ENCODE results near the gene RAB3GAP1. TPM values are rescaled to one million over a fixed set of nuclear protein-coding genes. Genes with fewer than 3 reads are reported as not detected.

Gene RAB3GAP1
- total RNA-seq, 1 experiment from 2014 or later = 38.9 TPM

DNA sequence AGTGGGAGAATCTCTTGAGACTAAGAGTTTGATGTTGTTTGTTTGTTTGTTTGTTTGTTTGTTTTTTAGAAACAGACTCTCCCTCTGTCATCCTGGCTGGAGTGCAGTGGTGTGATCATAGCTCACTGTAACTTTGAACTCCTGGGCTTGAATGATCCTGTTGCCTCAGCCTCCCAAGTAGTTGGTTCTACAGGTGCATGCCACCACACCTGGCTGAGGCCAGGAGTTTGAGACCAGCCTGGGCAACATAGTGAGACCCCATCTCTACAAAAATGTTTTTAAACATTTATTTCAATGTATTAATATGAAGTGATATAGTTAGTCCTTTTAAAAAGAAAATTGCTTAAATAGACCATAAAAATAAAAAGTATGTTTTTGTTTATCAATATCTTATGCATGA lies 40.5 kb upstream of the RAB3GAP1 start:
- H3K36me3 ChIP-seq (ENCODE audit: insufficient read depth, low read length, poor library complexity, severe bottlenecking) = no peaks in the 10 kb centered on the region
- no TSS peak for BruUV-seq (replicated peaks)
- no peaks in the 10 kb centered on the region for H3K9me3 ChIP-seq (ENCODE audit: low read depth, low read length, poor library complexity, severe bottlenecking)
- no peak for DNase-seq (ENCODE audit: low spot score)
- no peak for TF ChIP-seq EZH2 (IDR thresholded peaks at IDR 0.05; ENCODE audit: borderline replicate concordance, low read depth, low read length, poor library complexity, severe bottlenecking)
- TF ChIP-seq, protein P1, sequence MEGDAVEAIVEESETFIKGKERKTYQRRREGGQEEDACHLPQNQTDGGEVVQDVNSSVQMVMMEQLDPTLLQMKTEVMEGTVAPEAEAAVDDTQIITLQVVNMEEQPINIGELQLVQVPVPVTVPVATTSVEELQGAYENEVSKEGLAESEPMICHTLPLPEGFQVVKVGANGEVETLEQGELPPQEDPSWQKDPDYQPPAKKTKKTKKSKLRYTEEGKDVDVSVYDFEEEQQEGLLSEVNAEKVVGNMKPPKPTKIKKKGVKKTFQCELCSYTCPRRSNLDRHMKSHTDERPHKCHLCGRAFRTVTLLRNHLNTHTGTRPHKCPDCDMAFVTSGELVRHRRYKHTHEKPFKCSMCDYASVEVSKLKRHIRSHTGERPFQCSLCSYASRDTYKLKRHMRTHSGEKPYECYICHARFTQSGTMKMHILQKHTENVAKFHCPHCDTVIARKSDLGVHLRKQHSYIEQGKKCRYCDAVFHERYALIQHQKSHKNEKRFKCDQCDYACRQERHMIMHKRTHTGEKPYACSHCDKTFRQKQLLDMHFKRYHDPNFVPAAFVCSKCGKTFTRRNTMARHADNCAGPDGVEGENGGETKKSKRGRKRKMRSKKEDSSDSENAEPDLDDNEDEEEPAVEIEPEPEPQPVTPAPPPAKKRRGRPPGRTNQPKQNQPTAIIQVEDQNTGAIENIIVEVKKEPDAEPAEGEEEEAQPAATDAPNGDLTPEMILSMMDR (conservative IDR thresholded peaks at IDR 0.05; ENCODE audit: low read depth, low read length) = no peak
- POLR2A ChIA-PET (ENCODE audit: low non-redundant PET) = no interaction called here
- CTCF ChIA-PET = no interaction called here
- no peaks in the 10 kb centered on the region for H3K27me3 ChIP-seq (replicated peaks; ENCODE audit: insufficient read depth, low read depth, low read length, poor library complexity)
- no peak overlapping the region for H3K27ac ChIP-seq (ENCODE audit: low read depth, low read length, poor library complexity, severe bottlenecking)
- no peaks in the 10 kb centered on the region for H3K4me1 ChIP-seq (ENCODE audit: insufficient read depth, low read length, poor library complexity, severe bottlenecking)
- no peak overlapping the region for H3K4me3 ChIP-seq (ENCODE audit: low read depth, low read length, poor library complexity, severe bottlenecking)
- intact Hi-C loops (cut with micrococcal nuclease; ENCODE audit: unreplicated experiment) = no loop called here

DNA sequence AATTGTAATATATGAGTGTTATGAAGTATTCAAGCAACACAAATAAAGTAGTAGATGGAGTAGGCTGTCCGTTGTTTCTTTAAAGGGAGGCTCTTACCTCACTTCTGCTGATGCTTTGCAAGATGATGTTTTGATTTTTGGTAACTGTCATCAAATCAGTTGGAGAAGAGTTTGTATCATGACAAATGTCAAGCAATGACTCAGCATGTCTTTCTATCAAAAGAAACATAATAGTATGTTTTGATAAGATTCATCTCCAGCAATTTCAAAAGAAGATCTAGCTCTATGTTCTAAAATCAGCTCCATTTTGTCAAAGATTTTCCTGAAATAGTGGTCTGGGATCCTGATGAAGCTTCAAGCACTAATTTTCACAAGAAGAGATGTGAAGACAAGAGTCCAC lies 30.5 kb upstream of the RAB3GAP1 start:
- H3K27ac ChIP-seq (ENCODE audit: low read depth, low read length, poor library complexity, severe bottlenecking) = no peak overlapping the region
- POLR2A ChIA-PET (ENCODE audit: low non-redundant PET) = no interaction called here
- no peaks in the 10 kb centered on the region for H3K4me1 ChIP-seq (ENCODE audit: insufficient read depth, low read length, poor library complexity, severe bottlenecking)
- TF ChIP-seq, protein P1 (conservative IDR thresholded peaks at IDR 0.05; ENCODE audit: low read depth, low read length) = no peak
- TF ChIP-seq EZH2 (IDR thresholded peaks at IDR 0.05; ENCODE audit: borderline replicate concordance, low read depth, low read length, poor library complexity, severe bottlenecking) = no peak
- H3K36me3 ChIP-seq (ENCODE audit: insufficient read depth, low read length, poor library complexity, severe bottlenecking) = no peaks in the 10 kb centered on the region
- no peaks in the 10 kb centered on the region for H3K27me3 ChIP-seq (replicated peaks; ENCODE audit: insufficient read depth, low read depth, low read length, poor library complexity)
- no peak overlapping the region for H3K4me3 ChIP-seq (ENCODE audit: low read depth, low read length, poor library complexity, severe bottlenecking)
- no peaks in the 10 kb centered on the region for H3K9me3 ChIP-seq (ENCODE audit: low read depth, low read length, poor library complexity, severe bottlenecking)
- intact Hi-C loops (cut with micrococcal nuclease; ENCODE audit: unreplicated experiment) = no loop called here
- BruUV-seq (replicated peaks) = no TSS peak
- no peak for DNase-seq (ENCODE audit: low spot score)
- CTCF ChIA-PET = no interaction called here

DNA sequence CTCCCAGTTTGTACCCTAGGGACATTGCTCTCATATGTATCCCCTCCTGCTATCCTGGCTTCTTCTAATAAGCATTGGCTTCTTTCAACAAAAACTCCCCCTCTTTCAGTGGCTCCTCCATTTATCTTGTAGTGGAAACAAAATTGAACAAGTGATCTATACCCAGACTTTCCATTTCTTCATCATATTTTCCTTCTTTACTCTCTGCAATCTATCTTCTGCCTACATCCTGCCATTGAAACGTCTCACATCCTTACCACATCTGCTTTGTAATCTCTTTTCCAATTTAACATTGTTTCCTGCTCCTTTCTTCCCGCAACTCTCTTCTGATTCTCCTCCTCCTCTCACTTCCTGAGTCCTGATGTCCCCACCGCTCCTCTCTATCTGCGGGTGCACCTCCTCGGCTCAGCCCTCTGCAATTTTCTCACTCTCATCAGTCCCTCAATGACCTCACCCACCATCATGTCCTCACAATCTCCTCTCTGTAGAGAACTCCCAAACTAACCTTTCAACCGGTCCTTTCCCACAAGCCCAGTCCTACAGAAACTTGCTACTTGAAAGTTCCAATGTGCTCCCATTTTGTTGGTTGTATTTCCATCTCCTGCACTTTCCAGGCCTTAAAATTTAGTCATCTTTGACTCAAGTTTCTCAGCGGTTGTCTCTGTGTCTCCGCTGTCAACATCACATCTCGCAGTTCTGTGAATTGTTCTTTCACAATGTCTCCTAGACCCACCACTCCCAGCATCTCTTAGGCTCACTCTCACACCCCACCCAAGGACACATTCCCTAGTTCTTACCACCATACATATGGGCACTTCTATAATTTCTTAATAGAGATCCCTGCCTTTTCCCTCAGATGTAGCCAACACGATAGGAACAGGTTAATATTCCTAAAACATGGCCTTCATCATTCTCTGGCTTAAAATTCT lies 28.9 kb upstream of the RAB3GAP1 start:
- no peaks in the 10 kb centered on the region for H3K36me3 ChIP-seq (ENCODE audit: insufficient read depth, low read length, poor library complexity, severe bottlenecking)
- no peak overlapping the region for H3K27ac ChIP-seq (ENCODE audit: low read depth, low read length, poor library complexity, severe bottlenecking)
- POLR2A ChIA-PET (ENCODE audit: low non-redundant PET) = interaction anchor here (0.5 kb wide), 1 partner anchor 319 kb away, joined by 15 read pairs; no protein-coding TSS in a partner anchor
- no peak for DNase-seq (ENCODE audit: low spot score)
- no peak overlapping the region for H3K4me3 ChIP-seq (ENCODE audit: low read depth, low read length, poor library complexity, severe bottlenecking)
- no peaks in the 10 kb centered on the region for H3K4me1 ChIP-seq (ENCODE audit: insufficient read depth, low read length, poor library complexity, severe bottlenecking)
- H3K9me3 ChIP-seq (ENCODE audit: low read depth, low read length, poor library complexity, severe bottlenecking) = no peaks in the 10 kb centered on the region
- intact Hi-C loops (cut with micrococcal nuclease; ENCODE audit: unreplicated experiment) = no loop called here
- no peak for TF ChIP-seq EZH2 (IDR thresholded peaks at IDR 0.05; ENCODE audit: borderline replicate concordance, low read depth, low read length, poor library complexity, severe bottlenecking)
- TF ChIP-seq, protein P1 (conservative IDR thresholded peaks at IDR 0.05; ENCODE audit: low read depth, low read length) = no peak
- H3K27me3 ChIP-seq (replicated peaks; ENCODE audit: insufficient read depth, low read depth, low read length, poor library complexity) = no peaks in the 10 kb centered on the region
- CTCF ChIA-PET = no interaction called here
- no TSS peak for BruUV-seq (replicated peaks)
